ENCODE results near the gene FAHD1.

- TF ChIP-seq CTCF (IDR thresholded peaks at IDR 0.05) (no peak), POLR2A (IDR thresholded peaks at IDR 0.05) (no peak)
These were observed 9.3 kb upstream of the FAHD1 start for GRCh38 chr16:1817716-1818115.
